HepG2 (cell line): ENCODE results near the gene CHCHD3. TPM values are rescaled to one million over a fixed set of nuclear protein-coding genes. Genes with fewer than 3 reads are reported as not detected.

ENCODE experiments used
- ATAC-seq: fragments of 200-7000 bp; cut with Tn5 transposase; 3 replicates; pipeline ENCODE4 v1.9.1; 2020; ENCODE audit warnings: mild to moderate bottlenecking, moderate library complexity
- BruUV-seq: library from RNA; stranded (reverse); fragments of 400-500 nt; replicated peaks from 2 replicates; lab custom pipeline; 2021; lab: Mats Ljungman, UMichigan
- CTCF ChIA-PET: fragments of 300-600 bp; formaldehyde crosslinking; extraction: SDS; loops from one replicate; lab custom pipeline; 2021; ENCODE audit warnings: low total read pairs, inconsistent platforms, low intra/inter-chr PET ratio; lab: Yijun Ruan, JAX
- POLR2A ChIA-PET: fragments of 350-600 bp; sonication (Branson Sonifier 250); formaldehyde crosslinking; loops from one replicate; lab custom pipeline; 2020; ENCODE audit warnings: antibody characterized with exemption, inconsistent platforms; lab: Yijun Ruan, JAX
- DNase-seq: peaks from one replicate; pipeline ENCODE4 v3.0.0-alpha.2; 2015; ENCODE audit warnings: low spot score
- FAIRE-seq: peaks from 3 replicates; lab custom pipeline; 2011; peaks lifted over from hg19 to GRCh38; lab: Jason Lieb, UNC
- H2AFZ ChIP-seq: one replicate; pipeline ENCODE4 v1.6.1; 2011; ENCODE audit warnings: low read length, inconsistent platforms
- H3K27ac ChIP-seq: fragments of 300-600 bp; 3 replicates; pipeline ENCODE4 v1.8.0; 2011; ENCODE audit warnings: mixed run types, mild to moderate bottlenecking, mixed read lengths, low read length, inconsistent platforms; ENCODE audit not compliant: insufficient read depth; ENCODE audit errors: extremely low read length
- H3K27me3 ChIP-seq, 2 experiments: fragments of 200-600 bp in 1 of 2; 2 replicates in 1 of 2; 3 replicates in 1 of 2; pipeline versions ENCODE4 v1.6.0 to v1.8.0; 2011; ENCODE audit warnings: low read length in 2 of 2, mild to moderate bottlenecking in 2 of 2, moderate library complexity in 2 of 2, inconsistent platforms in 1 of 2; ENCODE audit not compliant: insufficient read depth in 2 of 2, control insufficient read depth in 1 of 2
- H3K36me3 ChIP-seq, 2 experiments: fragments of 200-600 bp in 1 of 2; replicated peaks in 1 of 2; 2 replicates in 1 of 2; 3 replicates in 1 of 2; pipeline versions ENCODE4 v1.5.1 to v1.8.0; 2011; ENCODE audit warnings: low read length in 2 of 2, inconsistent platforms in 1 of 2; ENCODE audit not compliant: insufficient read depth in 2 of 2, control insufficient read depth in 1 of 2
- H3K4me1 ChIP-seq: 2 replicates; pipeline ENCODE4 v1.5.1; 2012; ENCODE audit warnings: low read length, inconsistent platforms; ENCODE audit not compliant: insufficient read depth
- H3K4me2 ChIP-seq: 2 replicates; pipeline ENCODE4 v1.6.0; 2011; ENCODE audit warnings: low read depth, low read length, inconsistent platforms
- H3K4me3 ChIP-seq, 3 experiments: fragments of 200-600 bp in 1 of 3; sonication (generic), shearing (Covaris generic) in 1 of 3; replicated peaks in 1 of 3; 2 replicates each; pipeline ENCODE4 v1.5.1; 2011 to 2016; ENCODE audit warnings: low read length in 3 of 3, inconsistent platforms in 2 of 3, low read depth in 2 of 3, mild to moderate bottlenecking in 2 of 3, control low read depth in 1 of 3, mixed read lengths in 1 of 3; ENCODE audit not compliant: insufficient read depth in 1 of 3
- H3K79me2 ChIP-seq: one replicate; pipeline ENCODE4 v1.6.1; 2011; ENCODE audit warnings: low read length, inconsistent platforms; ENCODE audit not compliant: insufficient read depth
- H3K9ac ChIP-seq: 2 replicates; pipeline ENCODE4 v1.6.0; 2011; ENCODE audit warnings: mild to moderate bottlenecking, low read depth, low read length, inconsistent platforms; ENCODE audit not compliant: insufficient read depth
- H3K9me3 ChIP-seq: 2 replicates; pipeline ENCODE4 v1.5.1; 2012; ENCODE audit warnings: mild to moderate bottlenecking, low read length
- H4K20me1 ChIP-seq: 2 replicates; pipeline ENCODE4 v1.6.0; 2011; ENCODE audit warnings: inconsistent platforms, mild to moderate bottlenecking, low read length, moderate library complexity; ENCODE audit not compliant: insufficient read depth
- CREM ChIP-seq, 2 experiments: sonication (generic) in 1 of 2; formaldehyde crosslinking in 1 of 2; IDR thresholded peaks; 2 replicates each; pipeline versions ENCODE4 v1.4.0 to v1.6.1; 2016 to 2020; ENCODE audit warnings: antibody characterized with exemption in 1 of 2, mild to moderate bottlenecking in 1 of 2, missing genetic modification reagents in 1 of 2
- DR1 ChIP-seq: sonication (generic); formaldehyde crosslinking; IDR thresholded peaks from 2 replicates; pipeline ENCODE4 v1.8.0; 2021; ENCODE audit warnings: mild to moderate bottlenecking, missing genetic modification reagents, inconsistent platforms
- EED ChIP-seq: sonication (generic); formaldehyde crosslinking; IDR thresholded peaks from 2 replicates; pipeline ENCODE4 v1.5.0; 2020; ENCODE audit warnings: mild to moderate bottlenecking, missing genetic modification reagents
- FOSL1 ChIP-seq: sonication (generic); formaldehyde crosslinking; IDR thresholded peaks from 2 replicates; pipeline ENCODE4 v1.9.0; 2021; ENCODE audit warnings: missing genetic modification reagents, borderline replicate concordance
- HDAC6 ChIP-seq: fragments of 200-600 bp; sonication (generic); IDR thresholded peaks from 2 replicates; pipeline ENCODE4 v1.7.0; 2017; ENCODE audit warnings: mild to moderate bottlenecking, antibody characterized with exemption, low read length, low read depth
- HNRNPL ChIP-seq: fragments of 200-400 bp; formaldehyde crosslinking; IDR thresholded peaks from 2 replicates; pipeline ENCODE4 v1.6.1; 2017; ENCODE audit warnings: mild to moderate bottlenecking, low read depth, low read length
- RFX5 ChIP-seq: IDR thresholded peaks from 2 replicates; pipeline ENCODE4 v1.6.1; 2011; ENCODE audit warnings: low read depth, low read length, improper control_type of control experiment
- WIZ ChIP-seq: sonication (generic); formaldehyde crosslinking; IDR thresholded peaks from 2 replicates; pipeline ENCODE4 v1.5.1; 2020; ENCODE audit warnings: mild to moderate bottlenecking, missing genetic modification reagents
- ZFP41 ChIP-seq: sonication (generic); formaldehyde crosslinking; IDR thresholded peaks from 2 replicates; pipeline ENCODE4 v1.4.0; 2020; ENCODE audit warnings: mild to moderate bottlenecking, missing genetic modification reagents, borderline replicate concordance
- ZNF44 ChIP-seq: sonication (generic); formaldehyde crosslinking; IDR thresholded peaks from 2 replicates; pipeline ENCODE4 v1.5.1; 2020; ENCODE audit warnings: mild to moderate bottlenecking, missing genetic modification reagents
- ZNF549 ChIP-seq: sonication (generic); formaldehyde crosslinking; IDR thresholded peaks from 2 replicates; pipeline ENCODE4 v1.5.0; 2020; ENCODE audit warnings: missing genetic modification reagents
- WGBS: methylation state at CpG from one replicate; pipeline ENCODE4 v1.1.6; 2017; ENCODE audit warnings: low lambda C conversion rate; 5-methylcytosine and 5-hydroxymethylcytosine counted together
- in situ Hi-C: cut with HindIII; loops from 2 replicates; pipeline ENCODE4 v1.10.0; 2017; ENCODE audit warnings: low pct_unique_long_range_greater_than_20kb; ENCODE audit not compliant: extremely low pct_ligation_motif_present
- intact Hi-C: fragments of 100-400 bp; cut with micrococcal nuclease; formaldehyde crosslinking; loops from one replicate; pipeline ENCODE4 v1.10.0; 2022; ENCODE audit not compliant: unreplicated experiment
- polyA plus RNA-seq, 8 experiments: library from polyadenylated mRNA; depleted of rRNA in 3 of 8; stranded (reverse) in 7 of 8; unstranded in 1 of 8; fragments of >200 nt; fragmentation: Illumina TruSeq in 4 of 8; extraction: Trizol in 4 of 8; gene quantifications; 2 replicates each; pipeline versions ENCODE4 v1.2.1 to v1.2.3, GENCODE V29; 2011 to 2016; ENCODE audit warnings: low read depth in 4 of 8, missing spikeins in 1 of 8, mixed read lengths in 1 of 8; ENCODE audit not compliant: insufficient read depth in 1 of 8
- total RNA-seq, 5 experiments: library from RNA; depleted of rRNA; stranded (reverse); fragments of >200 nt; fragmentation: Illumina TruSeq; extraction: Trizol; gene quantifications; 2 replicates each; pipeline ENCODE4 v1.2.3, GENCODE V29; 2016; ENCODE audit warnings: low read depth in 1 of 5
- TF ChIP-seq, protein P1 (sequence below): sonication (generic); formaldehyde crosslinking; IDR thresholded peaks from 2 replicates; pipeline ENCODE4 v1.5.1; 2020; ENCODE audit warnings: mild to moderate bottlenecking, missing genetic modification reagents, moderate library complexity
- TF ChIP-seq, protein P2 (sequence below): sonication (generic); formaldehyde crosslinking; IDR thresholded peaks from 2 replicates; pipeline ENCODE4 v1.4.0; 2020; ENCODE audit warnings: missing genetic modification reagents
- TF ChIP-seq, protein P3 (sequence below): sonication (generic); formaldehyde crosslinking; IDR thresholded peaks from 2 replicates; pipeline ENCODE4 v1.9.0; 2021; ENCODE audit warnings: missing genetic modification reagents, mild to moderate bottlenecking, borderline replicate concordance

CHCHD3 gene
- total and polyA plus RNA-seq, 2 of the 13 experiments (the other 11 are each of a cell fraction or from before 2014, with no cell fraction given): 32.7 to 86.8 TPM

DNA sequence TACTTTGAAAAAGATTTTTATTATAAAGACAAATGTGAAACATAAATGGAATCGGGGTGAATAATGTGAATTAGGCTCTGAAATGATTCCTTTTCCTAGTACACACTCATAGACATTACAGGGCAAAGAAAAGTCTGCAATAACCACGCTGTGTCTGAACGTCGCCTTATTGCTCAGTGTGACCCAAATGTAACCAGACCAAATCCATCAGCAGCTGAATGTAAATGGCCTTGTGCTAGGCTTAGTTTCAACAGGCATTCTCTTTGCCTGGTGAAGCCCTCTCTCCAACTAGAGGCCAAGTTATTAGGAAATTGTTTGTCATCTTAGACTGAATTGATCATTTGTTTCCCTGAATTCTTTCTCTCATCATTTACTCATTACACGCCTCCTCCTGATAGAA is 225.5 kb downstream of the CHCHD3 start:
- ChIA-PET POLR2A (no interaction called here), CTCF (no interaction called here)
- Histone ChIP-seq H3K36me3 (0 out of 5 replicates have a peak, but pooled peaks cover 0 to 2% of the 10 kb centered on the region in 2 experiments), H4K20me1 (no peaks in the 10 kb centered on the region), H3K79me2 (no peaks in the 10 kb centered on the region), H3K9me3 (no peaks in the 10 kb centered on the region), H3K27me3 (no peaks in the 10 kb centered on the region), H2AFZ (no peak overlapping the region), H3K27ac (no peak overlapping the region), H3K4me3 (no peak overlapping the region), H3K4me2 (no peak overlapping the region), H3K4me1 (no peaks in the 10 kb centered on the region), H3K9ac (no peak overlapping the region)
- BruUV-seq: no TSS peak
- TF ChIP-seq, protein P1, sequence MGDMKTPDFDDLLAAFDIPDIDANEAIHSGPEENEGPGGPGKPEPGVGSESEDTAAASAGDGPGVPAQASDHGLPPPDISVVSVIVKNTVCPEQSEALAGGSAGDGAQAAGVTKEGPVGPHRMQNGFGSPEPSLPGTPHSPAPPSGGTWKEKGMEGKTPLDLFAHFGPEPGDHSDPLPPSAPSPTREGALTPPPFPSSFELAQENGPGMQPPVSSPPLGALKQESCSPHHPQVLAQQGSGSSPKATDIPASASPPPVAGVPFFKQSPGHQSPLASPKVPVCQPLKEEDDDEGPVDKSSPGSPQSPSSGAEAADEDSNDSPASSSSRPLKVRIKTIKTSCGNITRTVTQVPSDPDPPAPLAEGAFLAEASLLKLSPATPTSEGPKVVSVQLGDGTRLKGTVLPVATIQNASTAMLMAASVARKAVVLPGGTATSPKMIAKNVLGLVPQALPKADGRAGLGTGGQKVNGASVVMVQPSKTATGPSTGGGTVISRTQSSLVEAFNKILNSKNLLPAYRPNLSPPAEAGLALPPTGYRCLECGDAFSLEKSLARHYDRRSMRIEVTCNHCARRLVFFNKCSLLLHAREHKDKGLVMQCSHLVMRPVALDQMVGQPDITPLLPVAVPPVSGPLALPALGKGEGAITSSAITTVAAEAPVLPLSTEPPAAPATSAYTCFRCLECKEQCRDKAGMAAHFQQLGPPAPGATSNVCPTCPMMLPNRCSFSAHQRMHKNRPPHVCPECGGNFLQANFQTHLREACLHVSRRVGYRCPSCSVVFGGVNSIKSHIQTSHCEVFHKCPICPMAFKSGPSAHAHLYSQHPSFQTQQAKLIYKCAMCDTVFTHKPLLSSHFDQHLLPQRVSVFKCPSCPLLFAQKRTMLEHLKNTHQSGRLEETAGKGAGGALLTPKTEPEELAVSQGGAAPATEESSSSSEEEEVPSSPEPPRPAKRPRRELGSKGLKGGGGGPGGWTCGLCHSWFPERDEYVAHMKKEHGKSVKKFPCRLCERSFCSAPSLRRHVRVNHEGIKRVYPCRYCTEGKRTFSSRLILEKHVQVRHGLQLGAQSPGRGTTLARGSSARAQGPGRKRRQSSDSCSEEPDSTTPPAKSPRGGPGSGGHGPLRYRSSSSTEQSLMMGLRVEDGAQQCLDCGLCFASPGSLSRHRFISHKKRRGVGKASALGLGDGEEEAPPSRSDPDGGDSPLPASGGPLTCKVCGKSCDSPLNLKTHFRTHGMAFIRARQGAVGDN (CRISPR knock-in tag): no peak
- TF ChIP-seq DR1 (CRISPR knock-in tag) (no peak), EED (CRISPR knock-in tag) (no peak), CREM (IDR thresholded peaks at IDR 0.05) (no peak), CREM (CRISPR knock-in tag; IDR thresholded peaks at IDR 0.05) (no peak), ZNF549 (CRISPR knock-in tag) (no peak), ZNF44 (CRISPR knock-in tag) (no peak), ZFP41 (CRISPR knock-in tag) (no peak), FOSL1 (CRISPR knock-in tag) (no peak), WIZ (CRISPR knock-in tag) (no peak), HDAC6 (no peak), HNRNPL (no peak), RFX5 (no peak)
- TF ChIP-seq, protein P2, sequence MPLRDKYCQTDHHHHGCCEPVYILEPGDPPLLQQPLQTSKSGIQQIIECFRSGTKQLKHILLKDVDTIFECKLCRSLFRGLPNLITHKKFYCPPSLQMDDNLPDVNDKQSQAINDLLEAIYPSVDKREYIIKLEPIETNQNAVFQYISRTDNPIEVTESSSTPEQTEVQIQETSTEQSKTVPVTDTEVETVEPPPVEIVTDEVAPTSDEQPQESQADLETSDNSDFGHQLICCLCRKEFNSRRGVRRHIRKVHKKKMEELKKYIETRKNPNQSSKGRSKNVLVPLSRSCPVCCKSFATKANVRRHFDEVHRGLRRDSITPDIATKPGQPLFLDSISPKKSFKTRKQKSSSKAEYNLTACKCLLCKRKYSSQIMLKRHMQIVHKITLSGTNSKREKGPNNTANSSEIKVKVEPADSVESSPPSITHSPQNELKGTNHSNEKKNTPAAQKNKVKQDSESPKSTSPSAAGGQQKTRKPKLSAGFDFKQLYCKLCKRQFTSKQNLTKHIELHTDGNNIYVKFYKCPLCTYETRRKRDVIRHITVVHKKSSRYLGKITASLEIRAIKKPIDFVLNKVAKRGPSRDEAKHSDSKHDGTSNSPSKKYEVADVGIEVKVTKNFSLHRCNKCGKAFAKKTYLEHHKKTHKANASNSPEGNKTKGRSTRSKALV (CRISPR knock-in tag): no peak
- TF ChIP-seq, protein P3, sequence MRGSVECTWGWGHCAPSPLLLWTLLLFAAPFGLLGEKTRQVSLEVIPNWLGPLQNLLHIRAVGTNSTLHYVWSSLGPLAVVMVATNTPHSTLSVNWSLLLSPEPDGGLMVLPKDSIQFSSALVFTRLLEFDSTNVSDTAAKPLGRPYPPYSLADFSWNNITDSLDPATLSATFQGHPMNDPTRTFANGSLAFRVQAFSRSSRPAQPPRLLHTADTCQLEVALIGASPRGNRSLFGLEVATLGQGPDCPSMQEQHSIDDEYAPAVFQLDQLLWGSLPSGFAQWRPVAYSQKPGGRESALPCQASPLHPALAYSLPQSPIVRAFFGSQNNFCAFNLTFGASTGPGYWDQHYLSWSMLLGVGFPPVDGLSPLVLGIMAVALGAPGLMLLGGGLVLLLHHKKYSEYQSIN (CRISPR knock-in tag): no peak
- intact Hi-C loops: no loop called here
- in situ Hi-C loops: no loop called here
- FAIRE-seq (no peak), DNase-seq (no peak), ATAC-seq (no peak)
- 95% methylated on average over 5 of the region's 5 CpGs for WGBS
